ENCODE measurements around the gene SCN4B.

SCN4B gene

DNA sequence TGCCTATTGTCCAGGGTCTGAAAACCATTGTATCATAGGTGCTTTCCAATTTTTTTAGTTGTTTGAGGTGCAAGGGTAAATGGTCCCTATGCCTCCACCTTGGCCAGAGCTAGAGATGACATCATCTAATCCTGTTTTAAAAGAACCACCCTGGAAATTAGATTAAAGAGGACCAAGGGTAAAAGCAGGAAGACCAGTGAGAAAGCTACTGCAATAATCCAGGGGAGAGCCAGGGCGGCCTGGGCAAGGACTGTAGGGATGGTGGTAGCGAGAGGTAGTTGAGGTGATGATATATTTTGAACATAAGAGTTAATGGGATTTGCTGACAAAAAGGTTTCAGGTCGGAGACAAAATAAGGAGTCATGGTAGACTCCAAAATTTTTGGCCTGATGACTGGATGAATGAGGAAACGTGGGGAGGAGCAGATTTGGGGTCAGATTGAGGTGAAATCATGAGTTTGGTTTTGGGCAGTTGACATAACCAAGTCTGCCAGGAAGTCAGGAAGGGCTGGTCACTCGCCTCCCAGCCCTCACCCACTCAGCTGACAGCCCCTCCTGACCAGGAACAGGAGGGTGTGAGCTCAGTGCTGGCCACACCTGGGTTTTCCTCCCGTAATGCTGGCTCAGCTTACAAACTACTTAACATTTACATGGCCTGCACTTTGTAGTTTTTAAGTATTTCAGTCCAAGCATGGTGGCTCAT is 23.0 kb downstream of the SCN4B start:
- no peak for DNase-seq (ENCODE audit: low read depth)

- DNase-seq (ENCODE audit: low read depth), result no peak
Measured at GRCh38 chr11:118128721-118129470, 23.7 kb downstream of the SCN4B start.

DNA sequence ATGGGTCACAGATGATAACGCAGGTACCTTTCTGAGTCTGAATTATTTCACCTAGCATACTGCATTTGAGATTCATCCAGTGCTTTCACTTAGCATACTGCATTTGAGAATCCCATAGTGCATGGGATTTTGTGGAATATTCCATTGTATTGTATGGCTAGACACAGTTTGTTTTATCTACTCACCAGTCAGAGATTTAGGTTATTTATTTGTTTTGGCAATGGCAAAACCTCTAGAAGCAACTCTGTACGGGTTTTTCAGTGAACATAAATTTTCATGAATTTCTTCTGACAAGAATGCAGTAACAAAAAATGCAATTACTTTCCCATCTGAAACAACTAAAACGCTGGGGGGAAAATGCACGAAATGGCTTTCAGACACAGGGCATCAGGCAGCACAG is 24.3 kb downstream of the SCN4B start:
- no peak for DNase-seq (ENCODE audit: low read depth)

DNA sequence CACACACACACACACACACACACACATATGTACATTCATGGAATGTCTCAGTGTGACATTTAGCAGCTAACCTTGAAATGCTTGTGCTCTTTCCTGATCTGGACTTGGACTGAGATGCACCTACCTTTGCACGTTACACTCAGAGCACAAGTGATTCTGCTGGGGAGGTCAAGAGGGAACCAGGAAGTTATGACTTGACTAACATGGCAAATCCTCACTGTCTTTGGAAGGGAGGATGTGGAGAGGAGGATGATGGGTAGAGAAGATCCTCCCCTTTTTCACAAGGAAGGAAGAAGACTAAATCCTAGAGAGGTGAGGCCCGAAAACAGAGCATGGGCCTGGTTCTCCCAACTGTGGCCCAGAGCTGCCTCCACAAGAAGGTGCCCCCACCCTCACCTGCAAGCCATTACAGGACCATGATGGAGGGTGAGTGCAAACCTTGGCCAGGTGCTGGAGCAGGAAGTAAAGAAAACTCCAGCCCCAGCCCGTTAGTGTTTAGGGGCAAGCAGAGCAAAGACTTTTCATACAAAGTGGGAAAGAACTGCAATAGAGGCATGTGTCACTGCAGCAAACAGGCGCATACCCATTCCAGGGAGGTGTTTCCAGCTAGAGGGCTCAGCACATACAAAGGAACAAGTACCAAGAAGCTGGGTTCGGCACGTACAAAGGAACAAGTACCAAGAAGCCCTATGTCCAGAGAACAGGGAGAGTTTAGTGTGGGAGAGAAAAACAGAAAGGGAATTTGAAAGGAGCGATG is 26.4 kb downstream of the SCN4B start:
- no peak for DNase-seq (ENCODE audit: low read depth)

GRCh38 chr11:118124929-118125535 is 27.6 kb downstream of the SCN4B start:
- no peak for DNase-seq (ENCODE audit: low read depth)

- no peak for DNase-seq (ENCODE audit: low read depth)
Measured at GRCh38 chr11:118120793-118121192, 31.8 kb downstream of the SCN4B start.

- DNase-seq (ENCODE audit: low read depth), result no peak
Measured at GRCh38 chr11:118117790-118118601, 34.6 kb downstream of the SCN4B start.

GRCh38 chr11:118115048-118115447 is 37.6 kb downstream of the SCN4B start:
- DNase-seq (ENCODE audit: low read depth), result no peak

- no peak for DNase-seq (ENCODE audit: low read depth)
Measured at GRCh38 chr11:118114266-118114665, 38.4 kb downstream of the SCN4B start.

- DNase-seq (ENCODE audit: low read depth), result no peak
Measured at GRCh38 chr11:118112711-118113430, 39.8 kb downstream of the SCN4B start.

DNA sequence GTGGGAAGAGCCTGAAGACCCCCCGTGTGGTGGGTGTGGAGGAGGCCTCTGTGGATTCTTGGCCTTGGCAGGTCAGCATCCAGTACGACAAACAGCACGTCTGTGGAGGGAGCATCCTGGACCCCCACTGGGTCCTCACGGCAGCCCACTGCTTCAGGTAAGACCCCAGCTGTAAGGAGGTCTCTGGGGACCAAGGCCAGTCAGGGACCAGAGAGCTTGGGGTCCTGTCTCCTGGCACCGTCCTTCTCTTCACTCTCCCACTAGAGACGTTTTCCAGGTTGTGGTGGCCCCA is 40.9 kb downstream of the SCN4B start:
- no peak for DNase-seq (ENCODE audit: low read depth)

GRCh38 chr11:118111019-118111743 is 41.4 kb downstream of the SCN4B start:
- DNase-seq (ENCODE audit: low read depth), result no peak

DNA sequence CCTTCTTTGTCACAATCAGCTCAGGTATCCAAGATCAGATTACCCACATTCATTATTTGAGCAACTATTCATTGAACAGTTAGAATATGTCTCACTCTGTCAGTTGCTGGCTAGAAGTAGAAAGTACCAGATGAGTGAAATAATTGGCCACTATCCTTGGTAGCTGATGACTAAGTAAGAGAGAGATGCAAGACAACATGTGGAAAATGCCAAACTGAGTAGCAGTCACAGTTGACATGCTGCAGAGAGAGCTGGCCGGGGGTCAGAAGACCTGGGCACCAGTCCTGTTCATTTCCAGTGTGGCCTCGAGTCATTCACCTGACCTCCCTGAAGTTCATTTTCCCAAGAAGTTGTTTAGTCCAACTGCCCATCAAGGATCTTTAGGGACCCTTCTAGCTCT is 43.4 kb downstream of the SCN4B start:
- no peak for DNase-seq (ENCODE audit: low read depth)

DNA sequence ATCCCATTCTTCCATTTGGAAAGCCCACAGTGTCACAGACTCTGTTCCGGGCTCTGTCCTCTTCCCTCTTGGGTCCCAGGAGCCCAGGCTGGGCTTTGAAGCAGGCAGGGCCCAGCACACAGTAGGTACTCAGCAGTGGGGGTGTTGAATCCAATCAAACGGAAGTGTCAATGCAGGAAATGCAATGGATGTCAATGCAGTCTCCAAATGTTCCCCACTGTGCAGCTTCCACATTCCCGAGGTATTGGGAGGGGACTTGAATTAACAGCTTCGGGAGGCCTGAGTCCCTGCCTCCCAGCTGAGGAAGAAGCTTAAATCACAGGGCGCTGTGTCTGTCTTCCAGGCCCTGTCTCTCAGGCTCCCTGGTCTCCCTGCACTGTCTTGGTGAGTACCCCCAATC is 44.1 kb downstream of the SCN4B start:
- DNase-seq (ENCODE audit: low read depth), result no peak

DNA sequence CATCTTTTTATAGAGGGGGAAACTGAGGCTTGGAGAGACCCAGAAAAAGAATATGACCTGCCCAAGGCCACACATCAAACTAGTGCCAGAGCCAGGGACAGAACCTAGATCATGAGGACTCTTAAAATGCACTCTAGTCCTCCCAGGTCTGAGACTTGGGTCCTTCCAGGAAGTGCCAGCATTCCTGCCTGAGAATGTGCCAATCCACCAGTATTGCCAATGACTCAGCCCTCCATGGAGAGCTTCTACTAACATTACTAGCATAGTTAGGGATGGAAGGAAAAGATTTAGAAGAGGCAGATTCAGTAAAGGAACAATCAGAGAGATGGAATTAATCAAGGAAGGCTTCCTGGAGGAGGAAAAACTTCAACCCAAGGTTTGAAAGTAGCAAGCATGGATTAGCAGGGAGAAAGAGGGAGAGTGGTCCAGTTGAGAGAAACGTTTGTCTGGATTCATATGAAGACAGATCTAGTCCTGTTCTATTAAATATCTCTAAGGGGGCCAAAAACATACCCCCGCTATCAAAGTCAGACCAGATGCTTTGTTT is 45.8 kb downstream of the SCN4B start:
- DNase-seq (ENCODE audit: low read depth), result no peak

DNA sequence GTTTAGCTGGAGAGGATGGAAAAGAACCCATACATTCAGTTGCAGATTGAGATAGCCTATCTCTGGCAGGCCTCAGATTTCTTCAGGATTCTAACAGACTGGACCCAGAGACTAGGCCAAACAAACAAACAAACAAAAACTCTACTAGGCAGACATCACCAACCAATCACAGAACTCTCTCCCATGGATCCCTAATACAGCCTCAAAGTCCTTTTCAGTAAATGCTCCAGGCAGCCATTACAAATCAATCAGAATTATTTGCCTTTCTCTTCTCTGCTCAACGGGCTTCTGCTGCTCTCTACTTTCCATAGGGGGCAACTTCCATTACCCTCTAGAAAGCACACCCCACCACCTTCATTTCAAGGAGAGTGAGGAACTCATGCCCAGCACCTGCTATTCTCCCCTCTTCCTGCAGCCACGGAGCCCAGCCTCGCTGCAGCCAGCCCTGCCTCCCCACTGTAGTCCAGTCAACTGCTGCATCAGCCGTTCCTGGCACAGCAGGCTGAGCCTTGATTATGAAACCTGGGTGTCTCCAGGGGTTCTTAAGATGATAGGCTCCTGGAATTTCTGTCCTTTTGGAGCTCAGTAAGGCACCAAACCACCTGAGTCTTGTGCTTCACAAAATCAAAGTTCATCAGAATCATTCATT is 46.8 kb downstream of the SCN4B start:
- no peak for DNase-seq (ENCODE audit: low read depth)

- no peak for DNase-seq (ENCODE audit: low read depth)
Measured at GRCh38 chr11:118104491-118104890, 48.1 kb downstream of the SCN4B start.

DNA sequence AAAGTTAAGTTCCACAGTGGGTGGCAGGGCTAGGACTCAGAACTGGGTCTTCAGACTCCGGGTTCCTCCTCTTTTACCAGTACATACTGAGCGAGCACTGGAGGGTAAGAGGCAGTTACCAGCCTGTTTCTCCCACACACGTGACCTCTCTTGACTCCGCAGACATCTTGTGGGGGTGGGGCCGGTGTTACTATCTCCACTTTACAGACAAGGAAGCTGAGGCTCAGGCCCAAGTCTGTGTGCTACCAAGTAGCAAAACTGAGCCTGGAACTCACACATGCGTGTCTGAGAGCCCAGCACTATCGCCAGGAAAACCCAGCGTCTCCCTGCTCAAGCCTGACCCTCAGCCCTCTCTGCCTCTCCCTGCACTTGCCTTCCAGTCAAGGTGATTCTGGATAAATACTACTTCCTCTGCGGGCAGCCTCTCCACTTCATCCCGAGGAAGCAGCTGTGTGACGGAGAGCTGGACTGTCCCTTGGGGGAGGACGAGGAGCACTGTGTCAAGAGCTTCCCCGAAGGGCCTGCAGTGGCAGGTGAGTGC is 49.8 kb downstream of the SCN4B start:
- DNase-seq (ENCODE audit: low read depth), result no peak

- DNase-seq (ENCODE audit: low read depth), result no peak
Measured at GRCh38 chr11:118100691-118101232, 51.9 kb downstream of the SCN4B start.
